ENCODE measurements around the gene GNG13.
"Not testable (repeated sequence)": the region's sequence is repeated elsewhere in the genome, so short reads cannot be mapped to it uniquely, and the experiment has no call there.

GNG13 gene

DNA sequence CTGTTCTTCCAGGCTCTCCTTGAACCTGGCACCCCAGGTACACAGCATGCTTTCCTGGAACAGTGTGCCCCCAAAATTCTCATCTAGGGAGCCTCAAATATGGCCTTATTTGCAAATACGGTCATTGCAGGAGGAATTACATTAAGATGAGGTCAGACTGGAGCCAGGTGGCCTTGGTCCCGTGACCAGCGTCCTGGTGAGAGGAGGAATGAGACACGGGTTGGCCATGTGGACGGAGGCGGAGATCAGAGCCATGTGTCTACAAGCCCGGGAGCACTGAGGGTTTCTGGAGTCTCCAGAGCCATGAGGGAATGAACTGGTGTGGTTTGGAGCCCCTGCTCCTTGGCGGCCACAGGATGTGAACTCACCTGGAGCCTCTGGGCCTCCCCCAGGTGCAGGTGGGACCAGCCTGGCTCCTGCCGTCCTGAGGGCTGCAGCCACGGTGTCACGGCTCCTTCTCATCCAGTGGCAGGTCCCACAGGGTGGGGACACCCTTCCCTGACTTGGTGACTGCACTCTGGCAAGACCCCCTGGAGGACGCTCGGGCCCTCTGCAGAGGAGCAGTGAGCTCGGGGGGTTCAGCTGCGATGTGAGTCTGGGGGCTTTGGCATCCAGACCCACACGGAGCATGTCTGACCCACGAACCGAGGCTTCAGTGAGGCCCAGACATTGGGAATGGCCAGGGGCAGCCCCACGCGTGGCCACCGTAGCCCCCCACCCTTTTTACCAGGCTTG, 21.8 kb upstream of the GNG13 start:
- Histone ChIP-seq H3K36me3 (ENCODE audit: control insufficient read depth, insufficient read depth, low read length) (no peaks in the 10 kb centered on the region), H3K4me3 (ENCODE audit: low read length) (no peak overlapping the region), H3K27ac (ENCODE audit: low read length) (no peak overlapping the region), H3K27me3 (ENCODE audit: control insufficient read depth, insufficient read depth, low read length) (no peaks in the 10 kb centered on the region), H3K4me1 (ENCODE audit: control insufficient read depth, insufficient read depth, low read length) (peaks cover 3% of the 10 kb centered on the region), H3K9me3 (ENCODE audit: control insufficient read depth, insufficient read depth, low read length) (no peaks in the 10 kb centered on the region)
- no peak for DNase-seq (ENCODE audit: low read depth, low spot score)
- no CpG with 5 or more reads among the region's 21 CpGs for WGBS (ENCODE audit: insufficient coverage, insufficient read length)

- Histone ChIP-seq H3K4me1 (ENCODE audit: control insufficient read depth, insufficient read depth, low read length) (peaks cover 3% of the 10 kb centered on the region), H3K36me3 (ENCODE audit: control insufficient read depth, insufficient read depth, low read length) (no peaks in the 10 kb centered on the region), H3K4me3 (ENCODE audit: low read length) (no peak overlapping the region), H3K9me3 (ENCODE audit: control insufficient read depth, insufficient read depth, low read length) (no peaks in the 10 kb centered on the region), H3K27ac (ENCODE audit: low read length) (no peak overlapping the region), H3K27me3 (ENCODE audit: control insufficient read depth, insufficient read depth, low read length) (no peaks in the 10 kb centered on the region)
- WGBS (ENCODE audit: insufficient coverage, insufficient read length), result no CpG with 5 or more reads among the region's 13 CpGs
- no peak for DNase-seq (ENCODE audit: low read depth, low spot score)
These were observed 21.2 kb upstream of the GNG13 start for GRCh38 chr16:821751-822150.

DNA sequence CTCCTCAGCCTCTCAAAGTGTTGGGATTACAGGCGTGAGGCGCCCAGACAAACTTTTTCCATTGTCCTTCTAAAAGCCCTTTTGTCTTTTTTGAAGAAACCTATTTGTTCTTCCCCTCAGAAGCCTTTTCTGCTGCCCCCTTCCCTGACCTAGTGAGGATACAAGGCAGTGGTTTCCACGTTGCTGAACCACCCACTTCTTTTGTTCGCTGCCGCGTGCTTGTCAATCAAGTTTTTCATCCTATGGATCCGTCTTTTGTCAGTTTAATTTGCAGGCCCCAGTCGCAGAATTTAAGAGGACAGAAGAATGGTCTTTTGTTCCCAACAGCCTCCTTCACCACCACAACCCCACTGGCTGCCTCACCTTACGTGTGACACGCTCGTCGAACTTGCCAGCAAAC, 20.2 kb upstream of the GNG13 start:
- no CpG with 5 or more reads among the region's 12 CpGs for WGBS (ENCODE audit: insufficient coverage, insufficient read length)
- no peaks in the 10 kb centered on the region for H3K27me3 ChIP-seq (ENCODE audit: control insufficient read depth, insufficient read depth, low read length)
- H3K4me3 ChIP-seq (ENCODE audit: low read length), result no peak overlapping the region
- no peak for DNase-seq (ENCODE audit: low read depth, low spot score)
- no peaks in the 10 kb centered on the region for H3K9me3 ChIP-seq (ENCODE audit: control insufficient read depth, insufficient read depth, low read length)
- H3K27ac ChIP-seq (ENCODE audit: low read length), result no peak overlapping the region
- H3K4me1 ChIP-seq (ENCODE audit: control insufficient read depth, insufficient read depth, low read length), result peaks cover 3% of the 10 kb centered on the region
- no peaks in the 10 kb centered on the region for H3K36me3 ChIP-seq (ENCODE audit: control insufficient read depth, insufficient read depth, low read length)

GRCh38 chr16:820044-820408, 19.5 kb upstream of the GNG13 start:
- H3K9me3 ChIP-seq (ENCODE audit: control insufficient read depth, insufficient read depth, low read length); H3K27me3 ChIP-seq (ENCODE audit: control insufficient read depth, insufficient read depth, low read length); DNase-seq (ENCODE audit: low read depth, low spot score); H3K36me3 ChIP-seq (ENCODE audit: control insufficient read depth, insufficient read depth, low read length); H3K27ac ChIP-seq (ENCODE audit: low read length); H3K4me1 ChIP-seq (ENCODE audit: control insufficient read depth, insufficient read depth, low read length); H3K4me3 ChIP-seq (ENCODE audit: low read length): not testable (repeated sequence)
- WGBS (ENCODE audit: insufficient coverage, insufficient read length), result no CpG with 5 or more reads among the region's 10 CpGs

GRCh38 chr16:819336-820043, 19.0 kb upstream of the GNG13 start:
- H3K4me1 ChIP-seq (ENCODE audit: control insufficient read depth, insufficient read depth, low read length), result peaks cover 3% of the 10 kb centered on the region; the same call in 1 of the 2 replicates
- no peak overlapping the region for H3K27ac ChIP-seq (ENCODE audit: low read length)
- no CpG with 5 or more reads among the region's 23 CpGs for WGBS (ENCODE audit: insufficient coverage, insufficient read length)
- no peaks in the 10 kb centered on the region for H3K9me3 ChIP-seq (ENCODE audit: control insufficient read depth, insufficient read depth, low read length)
- no peaks in the 10 kb centered on the region for H3K36me3 ChIP-seq (ENCODE audit: control insufficient read depth, insufficient read depth, low read length)
- no peak for DNase-seq (ENCODE audit: low read depth, low spot score)
- H3K4me3 ChIP-seq (ENCODE audit: low read length), result no peak overlapping the region
- no peaks in the 10 kb centered on the region for H3K27me3 ChIP-seq (ENCODE audit: control insufficient read depth, insufficient read depth, low read length)

GRCh38 chr16:818592-818991, 18.1 kb upstream of the GNG13 start:
- no peak overlapping the region for H3K27ac ChIP-seq (ENCODE audit: low read length)
- H3K4me3 ChIP-seq (ENCODE audit: low read length), result no peak overlapping the region
- WGBS (ENCODE audit: insufficient coverage, insufficient read length), result no CpG with 5 or more reads among the region's 2 CpGs
- H3K36me3 ChIP-seq (ENCODE audit: control insufficient read depth, insufficient read depth, low read length), result no peaks in the 10 kb centered on the region
- DNase-seq (ENCODE audit: low read depth, low spot score), result no peak
- no peaks in the 10 kb centered on the region for H3K9me3 ChIP-seq (ENCODE audit: control insufficient read depth, insufficient read depth, low read length)
- H3K27me3 ChIP-seq (ENCODE audit: control insufficient read depth, insufficient read depth, low read length), result no peaks in the 10 kb centered on the region
- H3K4me1 ChIP-seq (ENCODE audit: control insufficient read depth, insufficient read depth, low read length), result peaks cover 3% of the 10 kb centered on the region; the same call in 1 of the 2 replicates

DNA sequence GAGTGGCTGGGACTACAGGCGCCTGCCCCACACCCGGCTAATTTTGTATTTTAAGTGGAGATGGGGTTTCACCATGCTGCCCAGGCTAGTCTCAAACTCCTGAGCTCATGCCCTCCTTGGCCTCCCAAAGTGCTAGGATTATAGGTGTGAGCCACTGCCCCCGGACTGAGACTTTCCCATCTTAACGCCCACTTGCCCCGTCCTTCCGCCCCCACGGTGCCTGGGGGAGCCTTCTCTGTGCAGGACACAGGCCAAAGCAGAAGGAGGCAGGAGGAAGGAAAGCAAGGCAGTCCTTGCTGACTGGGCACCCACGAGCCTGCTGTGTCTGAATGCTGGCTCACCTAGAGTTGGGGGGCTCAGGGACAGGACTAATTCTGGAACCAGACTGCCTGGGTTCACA, 17.6 kb upstream of the GNG13 start:
- H3K27me3 ChIP-seq (ENCODE audit: control insufficient read depth, insufficient read depth, low read length), result no peaks in the 10 kb centered on the region
- WGBS (ENCODE audit: insufficient coverage, insufficient read length), result no CpG with 5 or more reads among the region's 8 CpGs

GRCh38 chr16:817001-817906, 16.7 kb upstream of the GNG13 start:
- Histone ChIP-seq H3K36me3 (ENCODE audit: control insufficient read depth, insufficient read depth, low read length) (no peaks in the 10 kb centered on the region), H3K4me3 (ENCODE audit: low read length) (no peak overlapping the region), H3K4me1 (ENCODE audit: control insufficient read depth, insufficient read depth, low read length) (peaks cover 3% of the 10 kb centered on the region), H3K27me3 (ENCODE audit: control insufficient read depth, insufficient read depth, low read length) (no peaks in the 10 kb centered on the region), H3K9me3 (ENCODE audit: control insufficient read depth, insufficient read depth, low read length) (no peaks in the 10 kb centered on the region), H3K27ac (ENCODE audit: low read length) (no peak overlapping the region)
- WGBS (ENCODE audit: insufficient coverage, insufficient read length), result no CpG with 5 or more reads among the region's 71 CpGs
- DNase-seq (ENCODE audit: low read depth, low spot score), result no peak

More for the DNA sequence above, 17.6 kb upstream of the GNG13 start:
- no peak for DNase-seq (ENCODE audit: low read depth, low spot score)
- H3K4me1 ChIP-seq (ENCODE audit: control insufficient read depth, insufficient read depth, low read length), result peaks cover 3% of the 10 kb centered on the region
- H3K27ac ChIP-seq (ENCODE audit: low read length), result no peak overlapping the region
- no peaks in the 10 kb centered on the region for H3K36me3 ChIP-seq (ENCODE audit: control insufficient read depth, insufficient read depth, low read length)
- H3K4me3 ChIP-seq (ENCODE audit: low read length), result no peak overlapping the region
- H3K9me3 ChIP-seq (ENCODE audit: control insufficient read depth, insufficient read depth, low read length), result no peaks in the 10 kb centered on the region

GRCh38 chr16:815861-816260, 15.3 kb upstream of the GNG13 start:
- no peak for DNase-seq (ENCODE audit: low read depth, low spot score)
- no CpG with 5 or more reads among the region's 15 CpGs for WGBS (ENCODE audit: insufficient coverage, insufficient read length)
- no peaks in the 10 kb centered on the region for H3K27me3 ChIP-seq (ENCODE audit: control insufficient read depth, insufficient read depth, low read length)
- H3K4me3 ChIP-seq (ENCODE audit: low read length), result no peak overlapping the region
- peaks cover under 1% of the 10 kb centered on the region for H3K4me1 ChIP-seq (ENCODE audit: control insufficient read depth, insufficient read depth, low read length)
- H3K27ac ChIP-seq (ENCODE audit: low read length), result no peak overlapping the region
- H3K9me3 ChIP-seq (ENCODE audit: control insufficient read depth, insufficient read depth, low read length), result no peaks in the 10 kb centered on the region
- no peaks in the 10 kb centered on the region for H3K36me3 ChIP-seq (ENCODE audit: control insufficient read depth, insufficient read depth, low read length)

DNA sequence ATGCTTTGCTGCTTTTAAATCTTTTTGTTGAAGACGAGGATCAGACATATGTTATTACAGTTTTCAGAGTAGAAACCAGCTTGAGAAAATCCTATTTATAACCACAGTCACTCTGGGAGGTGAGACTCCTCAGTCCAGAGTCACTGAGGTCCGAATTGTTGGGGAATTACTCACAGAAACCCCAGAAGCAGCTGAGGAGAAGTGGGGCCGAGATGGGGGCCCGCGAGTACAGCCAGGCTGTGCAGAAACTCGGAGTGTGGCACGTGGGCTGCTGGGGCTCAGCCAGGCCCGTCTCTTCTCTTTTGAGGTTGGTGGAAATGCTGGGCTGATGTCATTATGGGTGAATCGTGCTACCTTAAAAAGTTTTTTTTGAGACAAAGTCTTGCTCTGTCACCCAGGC, 14.4 kb upstream of the GNG13 start:
- WGBS (ENCODE audit: insufficient coverage, insufficient read length), result no CpG with 5 or more reads among the region's 9 CpGs
- H3K36me3 ChIP-seq (ENCODE audit: control insufficient read depth, insufficient read depth, low read length), result no peaks in the 10 kb centered on the region
- H3K4me3 ChIP-seq (ENCODE audit: low read length), result no peak overlapping the region
- H3K27ac ChIP-seq (ENCODE audit: low read length), result no peak overlapping the region
- no peak for DNase-seq (ENCODE audit: low read depth, low spot score)
- no peaks in the 10 kb centered on the region for H3K27me3 ChIP-seq (ENCODE audit: control insufficient read depth, insufficient read depth, low read length)
- no peaks in the 10 kb centered on the region for H3K9me3 ChIP-seq (ENCODE audit: control insufficient read depth, insufficient read depth, low read length)
- H3K4me1 ChIP-seq (ENCODE audit: control insufficient read depth, insufficient read depth, low read length), result no peaks in the 10 kb centered on the region; the same call in 1 of the 2 replicates

Measured in iPS DF 6.9 (cell line).